AG04449 (cell line): ENCODE measurements around the gene CPTP.

Experiments
- CTCF ChIA-PET: fragments of 350-600 bp; formaldehyde crosslinking; extraction: SDS; loops from one replicate; lab custom pipeline; 2021; ENCODE audit warnings: antibody characterized with exemption; lab: Yijun Ruan, JAX
- POLR2A ChIA-PET: fragments of 400-600, 350-600 bp; formaldehyde crosslinking; extraction: SDS; loops from one replicate; lab custom pipeline; 2020; ENCODE audit warnings: antibody characterized with exemption, inconsistent platforms; lab: Yijun Ruan, JAX
- DNase-seq: peaks from one replicate; pipeline ENCODE4 v3.0.0-alpha.2; 2010; ENCODE audit warnings: low read depth, low spot score
- H3K4me3 ChIP-seq: 2 replicates; pipeline ENCODE4 v1.5.1; 2011; ENCODE audit warnings: low read depth, mild to moderate bottlenecking, control low read depth, low read length
- TF ChIP-seq, protein P1 (sequence below): IDR thresholded peaks from one replicate; pipeline ENCODE4 v1.5.1; 2011; ENCODE audit warnings: mild to moderate bottlenecking, moderate library complexity, low read length, control low read depth, inconsistent platforms; ENCODE audit not compliant: insufficient read depth; ENCODE audit errors: missing control alignments

Gene CPTP

GRCh38 chr1:1338278-1338677 lies 13.7 kb downstream of the CPTP start:
- CTCF ChIA-PET, result interaction anchor here (1.1 kb wide), 1 partner anchor 10 kb away, joined by 4 read pairs; no protein-coding TSS in a partner anchor
- TF ChIP-seq, protein P1, sequence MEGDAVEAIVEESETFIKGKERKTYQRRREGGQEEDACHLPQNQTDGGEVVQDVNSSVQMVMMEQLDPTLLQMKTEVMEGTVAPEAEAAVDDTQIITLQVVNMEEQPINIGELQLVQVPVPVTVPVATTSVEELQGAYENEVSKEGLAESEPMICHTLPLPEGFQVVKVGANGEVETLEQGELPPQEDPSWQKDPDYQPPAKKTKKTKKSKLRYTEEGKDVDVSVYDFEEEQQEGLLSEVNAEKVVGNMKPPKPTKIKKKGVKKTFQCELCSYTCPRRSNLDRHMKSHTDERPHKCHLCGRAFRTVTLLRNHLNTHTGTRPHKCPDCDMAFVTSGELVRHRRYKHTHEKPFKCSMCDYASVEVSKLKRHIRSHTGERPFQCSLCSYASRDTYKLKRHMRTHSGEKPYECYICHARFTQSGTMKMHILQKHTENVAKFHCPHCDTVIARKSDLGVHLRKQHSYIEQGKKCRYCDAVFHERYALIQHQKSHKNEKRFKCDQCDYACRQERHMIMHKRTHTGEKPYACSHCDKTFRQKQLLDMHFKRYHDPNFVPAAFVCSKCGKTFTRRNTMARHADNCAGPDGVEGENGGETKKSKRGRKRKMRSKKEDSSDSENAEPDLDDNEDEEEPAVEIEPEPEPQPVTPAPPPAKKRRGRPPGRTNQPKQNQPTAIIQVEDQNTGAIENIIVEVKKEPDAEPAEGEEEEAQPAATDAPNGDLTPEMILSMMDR, result no peak
- DNase-seq, result no peak
- POLR2A ChIA-PET, result no interaction called here
- H3K4me3 ChIP-seq, result no peak overlapping the region

DNA sequence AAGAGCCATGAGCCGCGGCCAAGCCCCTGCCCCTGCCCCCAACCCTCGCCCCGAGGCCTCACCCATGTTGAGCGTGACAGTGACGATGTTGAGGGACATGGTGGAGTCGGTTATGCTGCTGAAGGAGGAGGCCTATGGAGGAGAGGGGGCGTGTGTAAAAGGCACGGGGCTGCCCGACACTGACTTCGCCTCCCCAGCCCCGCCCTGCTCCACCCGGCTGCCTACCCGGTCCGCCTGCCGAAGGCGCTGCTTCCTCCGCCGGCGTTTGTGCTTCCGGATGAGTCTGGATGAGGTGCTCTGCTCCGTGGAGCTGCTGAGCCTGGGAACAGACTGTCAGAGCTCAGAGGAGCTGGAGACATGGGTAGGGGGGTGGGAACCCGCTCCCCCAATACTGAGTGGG lies 15.6 kb downstream of the CPTP start:
- TF ChIP-seq, protein P1, result no peak
- ChIA-PET POLR2A (interaction anchor here (1.2 kb wide), 1 partner anchor 10 kb away, joined by 3 read pairs; no protein-coding TSS in a partner anchor), CTCF (no interaction called here)
- H3K4me3 ChIP-seq, result no peak overlapping the region
- no peak for DNase-seq

DNA sequence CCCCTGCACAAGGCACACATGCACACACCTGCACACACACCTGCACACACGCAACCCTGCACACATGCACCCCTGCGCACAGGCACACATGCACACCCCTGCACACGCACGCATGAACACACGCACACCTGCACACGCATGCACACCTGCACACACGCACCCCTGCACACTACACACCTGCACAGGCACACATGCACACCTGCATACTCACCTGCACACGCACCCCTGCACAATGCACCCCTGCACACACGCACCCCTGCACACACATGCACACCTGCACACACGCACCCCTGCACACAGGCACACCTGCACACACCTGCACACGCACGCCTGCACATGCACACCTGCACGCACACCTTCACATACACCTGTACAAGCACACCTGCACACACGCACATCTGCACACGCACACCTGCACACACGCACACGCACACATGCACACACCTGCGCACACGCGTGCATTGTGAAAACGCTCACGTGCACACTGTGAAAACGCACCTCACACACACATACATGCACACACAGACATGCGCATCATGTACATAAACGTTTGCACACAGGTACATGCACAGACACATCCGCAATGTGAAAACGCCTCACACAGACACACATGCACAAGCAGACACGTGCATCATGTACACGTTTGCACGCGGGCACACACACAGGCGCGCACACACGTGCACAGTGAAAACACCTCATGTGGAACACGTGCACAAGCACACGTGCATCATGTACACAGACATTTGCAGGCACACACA lies 16.4 kb downstream of the CPTP start:
- TF ChIP-seq, protein P1, result no peak
- no peak for DNase-seq
- ChIA-PET CTCF (interaction anchor here (0.9 to 8.3 kb wide), 2 partner anchors 11 to 31 kb away, joined by 3 to 138 read pairs; partner anchors contain the start of gene AURKAIP1), POLR2A (no interaction called here)
- no peak overlapping the region for H3K4me3 ChIP-seq

DNA sequence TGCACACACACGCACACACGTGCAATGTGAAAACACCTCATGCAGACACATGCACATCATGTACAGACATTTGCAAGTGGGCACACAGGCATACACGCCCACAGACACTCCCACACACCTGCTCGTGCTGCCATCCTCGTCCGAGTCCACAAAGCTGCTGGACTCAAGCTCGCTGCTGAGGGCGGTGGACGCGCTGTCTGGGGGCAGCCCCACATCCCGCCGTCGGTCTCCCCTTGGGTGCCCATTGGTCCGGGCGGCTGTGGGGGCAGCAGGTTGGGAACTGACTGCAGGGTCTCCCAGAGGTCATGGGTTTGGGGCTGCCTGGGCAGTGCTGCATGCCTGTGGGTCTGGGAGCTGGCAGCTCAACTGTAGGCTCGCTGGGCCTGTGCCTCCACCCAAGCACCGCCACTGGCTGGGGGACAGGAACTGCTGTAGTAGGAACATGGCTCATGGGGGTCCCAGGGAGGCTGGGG lies 17.0 kb downstream of the CPTP start:
- ChIA-PET CTCF (interaction anchor here (0.9 to 8.3 kb wide), 3 partner anchors 10 to 30 kb away, joined by 3 to 138 read pairs (median 3); partner anchors contain the start of gene AURKAIP1), POLR2A (no interaction called here)
- no peak for DNase-seq
- H3K4me3 ChIP-seq, result no peak overlapping the region
- TF ChIP-seq, protein P1, result no peak

DNA sequence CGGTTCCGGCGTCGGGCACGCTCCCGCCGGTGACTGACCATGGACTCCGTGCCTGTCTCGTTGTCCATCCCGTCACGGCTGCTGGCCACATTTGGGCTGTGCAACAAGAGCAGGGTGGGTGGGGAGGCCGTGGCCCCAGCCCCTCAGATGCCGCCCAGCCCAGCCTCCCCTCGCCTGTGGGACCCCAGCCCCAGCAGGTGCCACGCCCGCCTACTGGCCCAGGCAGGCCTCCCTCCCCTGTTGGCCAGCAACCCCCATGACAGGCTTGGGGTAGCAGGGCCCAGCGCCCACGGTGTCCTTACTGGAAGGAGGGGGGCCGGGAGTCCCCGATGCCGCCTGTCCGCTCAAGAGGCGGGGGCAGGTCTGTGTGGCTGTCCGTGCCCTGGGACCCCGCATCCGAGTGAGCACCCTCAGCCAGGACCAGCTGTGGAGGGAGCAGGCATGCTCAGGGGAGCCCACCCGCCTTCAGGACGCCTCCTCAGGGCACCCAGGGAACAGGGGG lies 17.5 kb downstream of the CPTP start:
- DNase-seq, result no peak
- no peak overlapping the region for H3K4me3 ChIP-seq
- CTCF ChIA-PET, result interaction anchor here (0.9 to 8.3 kb wide), 3 partner anchors 9 to 30 kb away, joined by 3 to 138 read pairs (median 3); partner anchors contain the start of gene AURKAIP1
- TF ChIP-seq, protein P1, result no peak
- POLR2A ChIA-PET, result interaction anchor here (1.1 kb wide), 1 partner anchor 30 kb away, joined by 3 read pairs; no protein-coding TSS in a partner anchor

- TF ChIP-seq, protein P1, result no peak
- ChIA-PET POLR2A (interaction anchor here (1.0 to 1.1 kb wide), 2 partner anchors 9 to 29 kb away, joined by 3 read pairs; no protein-coding TSS in a partner anchor), CTCF (interaction anchor here (1.2 to 8.3 kb wide), 4 partner anchors 7 to 358 kb away, joined by 3 to 138 read pairs (median 4); partner anchors contain the start of gene AURKAIP1)
- H3K4me3 ChIP-seq, result no peak overlapping the region
- no peak for DNase-seq
These were observed 18.0 kb downstream of the CPTP start for GRCh38 chr1:1342584-1343115.
